KOPT-K1 (cell line): ENCODE measurements around the gene ZNF473.

Experiments used
- H3K27ac ChIP-seq: fragments of 200-600 bp; sonication (generic); 2 replicates; pipeline ENCODE4 v1.5.1; 2016; ENCODE audit warnings: antibody characterized with exemption, mild to moderate bottlenecking, low read depth, low read length; ENCODE audit not compliant: poor library complexity, severe bottlenecking
- H3K36me3 ChIP-seq: fragments of 200-600 bp; sonication (generic); 2 replicates; pipeline ENCODE4 v1.5.1; 2017; ENCODE audit warnings: antibody characterized with exemption, mild to moderate bottlenecking, low read length, moderate library complexity; ENCODE audit not compliant: insufficient read depth
- H3K9me3 ChIP-seq: fragments of 200-600 bp; sonication (generic); 2 replicates; pipeline ENCODE4 v1.5.1; 2017; ENCODE audit warnings: antibody characterized with exemption, low read length, mild to moderate bottlenecking; ENCODE audit not compliant: insufficient read depth, poor library complexity, severe bottlenecking

The ZNF473 gene

GRCh38 chr19:49999371-50000010, 26.3 kb upstream of the ZNF473 start:
- H3K27ac ChIP-seq = no peak overlapping the region
- H3K36me3 ChIP-seq = peaks cover 87% of the 10 kb centered on the region
- no peaks in the 10 kb centered on the region for H3K9me3 ChIP-seq

GRCh38 chr19:50000038-50000840, 25.6 kb upstream of the ZNF473 start:
- H3K36me3 ChIP-seq = peaks cover 85% of the 10 kb centered on the region
- no peak overlapping the region for H3K27ac ChIP-seq
- H3K9me3 ChIP-seq = no peaks in the 10 kb centered on the region

GRCh38 chr19:50000841-50001557, 24.8 kb upstream of the ZNF473 start:
- no peaks in the 10 kb centered on the region for H3K9me3 ChIP-seq
- H3K27ac ChIP-seq = no peak overlapping the region
- peaks cover 87% of the 10 kb centered on the region for H3K36me3 ChIP-seq

- H3K36me3 ChIP-seq = peaks cover 87% of the 10 kb centered on the region
- H3K9me3 ChIP-seq = no peaks in the 10 kb centered on the region
- no peak overlapping the region for H3K27ac ChIP-seq
Observed at GRCh38 chr19:50001775-50002174, 24.0 kb upstream of the ZNF473 start.

GRCh38 chr19:50002386-50002960, 23.3 kb upstream of the ZNF473 start:
- H3K27ac ChIP-seq = no peak overlapping the region
- H3K36me3 ChIP-seq = peaks cover 89% of the 10 kb centered on the region
- H3K9me3 ChIP-seq = no peaks in the 10 kb centered on the region

- H3K36me3 ChIP-seq = peaks cover 91% of the 10 kb centered on the region
Observed at GRCh38 chr19:50003254-50003788, 22.5 kb upstream of the ZNF473 start.

GRCh38 chr19:50003810-50004419, 21.9 kb upstream of the ZNF473 start:
- H3K9me3 ChIP-seq = no peaks in the 10 kb centered on the region
- no peak overlapping the region for H3K27ac ChIP-seq
- peaks cover 92% of the 10 kb centered on the region for H3K36me3 ChIP-seq

More at GRCh38 chr19:50003254-50003788, 22.5 kb upstream of the ZNF473 start:
- H3K9me3 ChIP-seq = no peaks in the 10 kb centered on the region
- no peak overlapping the region for H3K27ac ChIP-seq

GRCh38 chr19:50005428-50005827, 20.4 kb upstream of the ZNF473 start:
- H3K27ac ChIP-seq = no peak overlapping the region
- peaks cover 92% of the 10 kb centered on the region for H3K36me3 ChIP-seq
- H3K9me3 ChIP-seq = no peaks in the 10 kb centered on the region

GRCh38 chr19:50007170-50007569, 18.6 kb upstream of the ZNF473 start:
- Histone ChIP-seq H3K36me3 (peaks cover 80% of the 10 kb centered on the region), H3K27ac (no peak overlapping the region), H3K9me3 (no peaks in the 10 kb centered on the region)

GRCh38 chr19:50007947-50008346, 17.9 kb upstream of the ZNF473 start:
- Histone ChIP-seq H3K27ac (no peak overlapping the region), H3K36me3 (peaks cover 78% of the 10 kb centered on the region), H3K9me3 (no peaks in the 10 kb centered on the region)

- H3K9me3 ChIP-seq = no peaks in the 10 kb centered on the region
- no peak overlapping the region for H3K27ac ChIP-seq
- H3K36me3 ChIP-seq = peaks cover 77% of the 10 kb centered on the region
Observed at GRCh38 chr19:50008532-50008931, 17.3 kb upstream of the ZNF473 start.

- no peak overlapping the region for H3K27ac ChIP-seq
- H3K36me3 ChIP-seq = peaks cover 72% of the 10 kb centered on the region
- no peaks in the 10 kb centered on the region for H3K9me3 ChIP-seq
Observed at GRCh38 chr19:50016225-50016807, 9.5 kb upstream of the ZNF473 start.

GRCh38 chr19:50020481-50020880, 5.3 kb upstream of the ZNF473 start:
- H3K36me3 ChIP-seq = peaks cover 39% of the 10 kb centered on the region
- no peaks in the 10 kb centered on the region for H3K9me3 ChIP-seq
- no peak overlapping the region for H3K27ac ChIP-seq

- no peaks in the 10 kb centered on the region for H3K9me3 ChIP-seq
- H3K36me3 ChIP-seq = peaks cover 19% of the 10 kb centered on the region
- no peak overlapping the region for H3K27ac ChIP-seq
Observed at GRCh38 chr19:50022823-50023222, 3.0 kb upstream of the ZNF473 start.
